SW 1271 (cell line): ENCODE measurements around the gene FDXACB1.
A peak's percentile ranks its signal among the peaks of the same experiment; 100 is the strongest.
"Not testable (repeated sequence)": the region's sequence is repeated elsewhere in the genome, so short reads cannot be mapped to it uniquely, and the experiment has no call there.

ENCODE experiments used
- DNase-seq, 2 experiments: peaks; one replicate each; lab custom pipeline; 2025; lab: John Stamatoyannopoulos, UW

The FDXACB1 gene

GRCh38 chr11:111908639-111909305 is 29.8 kb upstream of the FDXACB1 start:
- no peak for DNase-seq

- no peak for DNase-seq
Measured at GRCh38 chr11:111906680-111907079, 27.7 kb upstream of the FDXACB1 start.

- DNase-seq = no peak
Measured at GRCh38 chr11:111905411-111905810, 26.4 kb upstream of the FDXACB1 start.

GRCh38 chr11:111886844-111887243 is 7.9 kb upstream of the FDXACB1 start:
- DNase-seq = no peak

DNA sequence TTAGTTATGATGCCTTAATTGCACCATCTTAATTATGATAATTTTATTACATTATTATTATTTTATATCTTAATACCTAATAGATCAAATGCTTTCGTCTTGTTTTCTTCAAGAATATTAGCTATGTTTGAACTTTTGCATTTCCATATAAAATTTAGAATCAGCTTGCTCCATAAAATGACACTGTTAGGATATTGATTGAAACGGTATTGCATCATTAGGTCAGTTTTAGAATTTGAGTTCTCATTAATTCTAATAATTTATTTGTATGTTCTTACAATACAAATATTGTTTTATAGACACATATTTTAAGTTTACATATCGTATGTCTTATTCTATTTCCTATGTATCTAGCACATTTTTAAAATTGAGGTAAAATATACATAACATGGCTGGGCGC is 7.1 kb upstream of the FDXACB1 start:
- DNase-seq = no peak

GRCh38 chr11:111885053-111885452 is 6.1 kb upstream of the FDXACB1 start:
- not testable (repeated sequence) for DNase-seq

GRCh38 chr11:111882202-111882601 is 3.2 kb upstream of the FDXACB1 start:
- DNase-seq = no peak

DNA sequence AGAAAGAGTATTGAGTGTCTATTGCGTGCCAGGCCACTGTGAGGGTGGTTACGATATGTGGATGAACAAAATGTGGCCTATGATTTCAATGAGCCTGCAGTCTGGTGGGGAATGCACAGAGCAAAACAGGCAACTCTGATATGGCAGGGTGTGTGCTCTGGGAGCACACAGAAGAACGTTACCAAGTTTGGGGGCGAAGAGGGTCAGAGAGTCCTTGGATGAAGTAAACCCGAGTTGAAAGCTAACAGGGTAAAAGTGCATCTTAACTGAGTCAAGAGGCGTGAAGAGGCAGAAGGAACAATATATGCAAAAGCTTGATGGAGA is 634 bp upstream of the FDXACB1 start:
- DNase-seq = no peak

GRCh38 chr11:111878385-111878848 is 548 bp downstream of the FDXACB1 start:
- peak in 1 of 2 experiments; percentile 64 for DNase-seq

GRCh38 chr11:111871693-111872161 is 7.2 kb downstream of the FDXACB1 start:
- no peak for DNase-seq

GRCh38 chr11:111870886-111871692 is 7.9 kb downstream of the FDXACB1 start, which contains the start of gene ALG9:
Gene ALG9 (minus strand): TSS chr11:111871581. CDS start chr11:111871482, 99 bp downstream.
- peak; percentile 66 to 92 for DNase-seq

DNA sequence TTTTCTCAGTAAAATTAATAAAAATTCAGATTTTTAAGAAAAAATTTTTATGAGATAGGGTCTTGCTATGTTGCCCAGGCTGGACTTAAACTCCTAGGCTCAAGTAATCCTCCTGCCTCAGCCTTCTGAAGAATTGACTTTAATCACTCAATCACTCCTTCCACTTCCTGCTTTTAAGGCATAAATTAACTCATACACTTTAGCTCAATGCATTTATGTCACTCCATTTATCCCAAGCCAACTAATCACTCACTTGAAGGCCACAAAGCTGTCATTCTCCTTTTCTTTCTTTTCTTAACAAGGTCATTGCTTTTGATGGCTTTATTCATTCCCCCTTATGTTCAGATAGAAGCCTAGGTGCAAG is 8.5 kb downstream of the FDXACB1 start:
- no peak for DNase-seq

DNA sequence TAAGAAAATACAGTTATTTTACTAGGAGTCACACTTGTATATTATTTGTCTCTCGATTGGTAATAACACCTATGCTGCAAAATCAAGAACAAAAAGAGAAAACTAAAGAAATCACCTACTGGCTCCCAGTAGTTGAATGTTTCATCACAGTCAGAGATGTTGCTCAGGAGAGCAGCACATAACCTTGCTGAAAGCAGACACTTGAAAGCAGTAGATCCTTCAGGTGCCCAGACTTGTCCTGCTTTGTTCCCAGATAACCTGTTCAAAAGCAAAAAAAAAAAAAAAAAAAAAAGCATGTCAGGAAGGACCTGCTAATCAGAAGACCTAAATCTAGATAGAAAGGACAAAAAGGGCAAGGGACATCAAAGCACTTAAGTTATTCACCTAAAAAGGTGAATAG is 8.9 kb downstream of the FDXACB1 start:
- DNase-seq = no peak

DNA sequence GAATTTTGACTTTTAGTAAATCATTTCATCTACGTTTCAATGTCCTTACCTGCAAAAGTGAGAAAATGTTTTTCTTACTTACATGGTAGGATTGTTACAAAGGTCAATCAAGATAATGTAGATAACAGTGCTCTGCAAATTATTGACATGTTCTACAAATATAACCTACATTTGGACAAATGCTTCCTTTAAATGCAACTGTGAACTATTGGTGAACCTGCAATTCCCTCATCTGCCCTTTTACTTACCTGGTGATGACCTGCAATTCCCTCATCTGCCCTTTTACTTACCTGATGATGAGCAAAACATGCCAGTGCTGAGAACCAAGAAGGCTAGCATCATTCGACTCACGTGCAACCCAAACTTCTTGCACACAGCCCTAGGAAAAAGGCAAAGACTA is 18.7 kb downstream of the FDXACB1 start:
- no peak for DNase-seq

GRCh38 chr11:111855506-111855905 is 23.5 kb downstream of the FDXACB1 start:
- DNase-seq = no peak

GRCh38 chr11:111852103-111852502 is 26.9 kb downstream of the FDXACB1 start:
- DNase-seq = no peak

DNA sequence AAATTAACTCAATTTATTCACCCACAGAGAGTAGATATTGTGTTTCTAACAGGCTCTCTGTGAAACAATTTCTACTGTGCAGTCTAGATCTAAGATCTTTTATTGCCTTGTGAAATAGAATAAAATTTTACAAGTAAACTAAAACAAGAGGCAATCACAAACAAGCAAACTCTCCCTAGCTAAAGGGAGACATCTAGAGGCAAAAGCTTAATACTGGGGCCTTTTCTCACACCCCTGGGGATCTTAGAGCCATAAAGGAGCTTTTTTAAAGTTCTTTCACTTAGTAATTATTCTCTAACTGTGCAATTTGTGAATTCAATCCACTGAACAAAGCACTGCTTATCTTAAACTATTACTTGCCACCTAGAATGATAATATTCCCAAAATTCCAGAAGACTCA is 27.3 kb downstream of the FDXACB1 start:
- peak in 1 of 2 experiments; percentile 61 for DNase-seq

DNA sequence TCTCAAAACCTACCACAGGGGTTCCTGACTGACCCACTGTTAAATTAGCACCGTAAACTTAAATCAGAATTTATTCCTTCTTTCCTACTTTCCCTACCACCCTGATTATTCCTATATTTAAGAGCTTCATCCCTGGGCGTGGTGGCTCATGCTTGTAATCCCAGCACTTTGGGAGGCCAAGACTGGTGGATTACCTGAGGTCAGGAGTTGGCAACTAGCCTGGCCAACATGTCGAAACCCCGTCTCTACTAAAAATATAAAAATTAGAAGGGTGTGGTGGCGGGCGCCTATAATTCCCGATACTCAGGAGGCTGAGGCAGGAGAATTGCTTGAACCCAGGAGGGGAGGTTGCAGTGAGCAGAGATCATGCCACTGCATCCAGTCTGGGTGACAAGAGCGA is 27.9 kb downstream of the FDXACB1 start:
- DNase-seq = no peak

DNA sequence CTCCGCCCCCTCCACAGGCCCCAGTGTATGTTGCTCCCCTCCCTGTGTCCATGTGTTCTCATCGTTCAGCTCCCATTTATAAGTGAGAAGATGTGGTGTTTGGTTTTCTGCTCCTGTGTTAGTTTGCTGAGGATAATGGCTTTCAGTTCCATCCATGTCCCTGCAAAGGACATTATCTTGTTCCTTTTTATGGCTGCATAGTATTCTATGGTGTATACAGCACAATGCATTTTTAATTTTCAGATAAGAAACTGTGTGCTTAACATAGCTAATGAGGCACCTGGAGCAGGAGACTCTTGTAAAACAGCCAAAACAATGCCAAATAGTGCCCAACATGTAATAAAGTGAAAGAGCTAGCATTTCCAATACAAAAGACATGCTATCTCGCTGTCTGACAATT is 29.3 kb downstream of the FDXACB1 start:
- no peak for DNase-seq

DNA sequence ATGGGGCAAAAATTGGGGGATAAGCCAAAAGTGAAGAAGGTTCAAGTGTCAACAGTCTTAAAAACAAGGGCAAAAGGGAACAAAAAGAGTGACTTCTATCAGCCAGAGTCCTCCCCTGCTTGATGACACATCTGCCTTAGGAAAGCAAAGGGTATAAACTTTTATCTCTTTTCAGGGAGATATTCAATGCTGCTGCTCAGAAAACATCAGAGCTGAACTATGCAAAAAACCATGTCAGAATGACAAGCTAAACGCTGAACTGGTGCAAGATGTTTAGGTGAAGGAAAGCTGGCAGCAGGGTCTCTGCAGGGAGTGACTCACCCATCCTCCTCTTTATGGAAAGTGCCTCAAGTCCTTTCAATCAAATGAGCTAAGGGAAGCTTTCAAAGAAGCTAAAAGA is 32.3 kb downstream of the FDXACB1 start:
- no peak for DNase-seq

DNA sequence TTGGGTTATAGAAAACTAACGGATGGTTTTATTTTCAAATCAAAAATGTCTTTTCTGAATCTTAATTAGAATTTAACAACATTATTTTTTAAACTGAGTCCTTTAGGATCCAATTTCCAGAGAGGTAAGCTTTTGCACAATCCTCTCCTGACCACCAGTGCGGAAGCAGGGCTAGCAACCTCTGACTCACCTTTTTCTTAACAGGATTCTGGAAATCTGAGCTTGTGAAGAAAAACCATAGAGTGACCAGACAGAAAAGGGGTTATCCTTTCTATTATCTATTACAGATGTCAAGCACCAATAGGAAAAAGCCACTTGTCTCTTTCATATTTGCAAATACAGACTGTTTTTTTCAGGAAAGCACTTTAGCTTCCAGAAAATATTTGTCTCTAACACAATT is 32.9 kb downstream of the FDXACB1 start:
- no peak for DNase-seq

GRCh38 chr11:111845276-111846028 is 33.5 kb downstream of the FDXACB1 start:
- DNase-seq = no peak

DNA sequence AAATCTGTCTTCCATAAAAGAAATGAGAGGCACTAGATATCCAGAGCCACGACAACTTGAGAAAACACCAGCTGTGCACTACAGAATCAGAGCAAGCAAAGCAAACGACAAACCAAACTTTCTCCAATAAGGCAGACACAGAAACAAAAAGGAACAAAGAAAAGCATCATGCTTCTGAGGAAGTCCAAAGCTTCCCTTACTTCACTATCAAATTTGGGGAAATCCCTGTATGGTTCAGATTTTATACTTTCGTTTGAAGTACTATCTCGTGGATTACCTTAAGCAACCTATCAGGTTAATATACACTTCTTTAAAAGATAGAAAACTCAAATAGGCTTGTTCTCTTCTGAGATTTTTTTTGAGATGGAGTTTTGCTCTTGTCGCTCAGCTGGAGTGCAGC is 35.3 kb downstream of the FDXACB1 start:
- no peak for DNase-seq
